Mesenchymal stem cell (in vitro differentiated cells and primary cell): ENCODE data around the gene KRTAP10-3.

Source experiments
- DNase-seq: peaks from one replicate; pipeline ENCODE4 v3.0.0-alpha.2; 2013
- H2AFZ ChIP-seq: one replicate; pipeline ENCODE4 v1.6.1; 2013; ENCODE audit warnings: low read depth, mild to moderate bottlenecking, control low read depth, inconsistent platforms, low read length, moderate library complexity
- H2AK5ac ChIP-seq: 2 replicates; pipeline ENCODE4 v1.6.1; 2013; ENCODE audit warnings: low read length, moderate library complexity, mild to moderate bottlenecking, inconsistent platforms; ENCODE audit not compliant: severe bottlenecking
- H2BK120ac ChIP-seq: one replicate; pipeline ENCODE4 v1.6.1; 2013; ENCODE audit warnings: low read depth, mild to moderate bottlenecking, inconsistent platforms, low read length, moderate library complexity
- H2BK12ac ChIP-seq, 2 experiments: one replicate each; pipeline ENCODE4 v1.6.1; 2013; ENCODE audit warnings: inconsistent platforms in 2 of 2, low read length in 2 of 2, mild to moderate bottlenecking in 2 of 2, moderate library complexity in 2 of 2, control low read depth in 1 of 2
- H2BK15ac ChIP-seq: one replicate; pipeline ENCODE4 v1.6.1; 2013; ENCODE audit warnings: mild to moderate bottlenecking, low read depth, inconsistent platforms; ENCODE audit not compliant: poor library complexity, severe bottlenecking
- H2BK5ac ChIP-seq: 2 replicates; pipeline ENCODE4 v1.6.1; 2013; ENCODE audit warnings: low read depth, mild to moderate bottlenecking, low read length, control low read depth, inconsistent platforms; ENCODE audit not compliant: poor library complexity, severe bottlenecking
- H3K14ac ChIP-seq, 2 experiments: one replicate each; pipeline ENCODE4 v1.6.1; 2013; ENCODE audit warnings: inconsistent platforms in 2 of 2, low read length in 2 of 2, control low read depth in 1 of 2, mild to moderate bottlenecking in 1 of 2, moderate library complexity in 1 of 2
- H3K18ac ChIP-seq, 2 experiments: one replicate each; pipeline ENCODE4 v1.6.1; 2013; ENCODE audit warnings: inconsistent platforms in 2 of 2, low read length in 2 of 2, control low read depth in 1 of 2, low read depth in 1 of 2, mild to moderate bottlenecking in 1 of 2
- H3K23ac ChIP-seq, 2 experiments: one replicate each; pipeline ENCODE4 v1.6.1; 2013; ENCODE audit warnings: inconsistent platforms in 2 of 2, low read length in 2 of 2, mild to moderate bottlenecking in 2 of 2, moderate library complexity in 2 of 2, control low read depth in 1 of 2
- H3K27ac ChIP-seq: 2 replicates; pipeline ENCODE4 v1.5.1; 2013; ENCODE audit warnings: mild to moderate bottlenecking, moderate library complexity, low read length, control low read depth, inconsistent platforms; ENCODE audit not compliant: poor library complexity, severe bottlenecking
- H3K27me3 ChIP-seq, 2 experiments: 2 replicates each; pipeline versions ENCODE4 v1.6.1 to v1.7.0; 2013; ENCODE audit warnings: low read length in 2 of 2, mild to moderate bottlenecking in 2 of 2, moderate library complexity in 2 of 2, control low read depth in 1 of 2, inconsistent platforms in 1 of 2; ENCODE audit not compliant: control insufficient read depth in 1 of 2, insufficient read depth in 1 of 2
- H3K36me3 ChIP-seq, 2 experiments: 2 replicates each; pipeline versions ENCODE4 v1.6.1 to v1.7.0; 2013; ENCODE audit warnings: low read length in 2 of 2, control low read depth in 1 of 2, inconsistent platforms in 1 of 2, low read depth in 1 of 2, mild to moderate bottlenecking in 1 of 2; ENCODE audit not compliant: insufficient read depth in 2 of 2, control insufficient read depth in 1 of 2
- H3K4ac ChIP-seq, 2 experiments: one replicate each; pipeline ENCODE4 v1.6.1; 2013; ENCODE audit warnings: inconsistent platforms in 2 of 2, low read length in 2 of 2, mild to moderate bottlenecking in 2 of 2, moderate library complexity in 2 of 2, control low read depth in 1 of 2, low read depth in 1 of 2
- H3K4me1 ChIP-seq: 2 replicates; pipeline ENCODE4 v1.6.1; 2013; ENCODE audit warnings: low read depth, low read length, control low read depth; ENCODE audit not compliant: control insufficient read depth, insufficient read depth
- H3K4me2 ChIP-seq: 2 replicates; pipeline ENCODE4 v1.6.1; 2013; ENCODE audit warnings: low read length, mild to moderate bottlenecking, inconsistent platforms; ENCODE audit not compliant: poor library complexity, severe bottlenecking
- H3K4me3 ChIP-seq, 2 experiments: 2 replicates each; pipeline versions ENCODE4 v1.5.1 to v1.7.0; 2013; ENCODE audit warnings: low read length in 2 of 2, mild to moderate bottlenecking in 2 of 2, control low read depth in 1 of 2, low read depth in 1 of 2; ENCODE audit not compliant: insufficient read depth in 1 of 2
- H3K79me1 ChIP-seq: replicated peaks from 2 replicates; pipeline ENCODE4 v1.6.1; 2013; ENCODE audit warnings: mild to moderate bottlenecking, control low read depth, low read length, inconsistent platforms; ENCODE audit not compliant: poor library complexity, severe bottlenecking
- H3K9ac ChIP-seq: 2 replicates; pipeline ENCODE4 v1.7.0; 2013; ENCODE audit warnings: mild to moderate bottlenecking, low read length, moderate library complexity
- H3K9me3 ChIP-seq: 2 replicates; pipeline ENCODE4 v1.7.0; 2013; ENCODE audit warnings: mild to moderate bottlenecking, low read length; ENCODE audit not compliant: control insufficient read depth
- H4K8ac ChIP-seq: one replicate; pipeline ENCODE4 v1.6.1; 2013; ENCODE audit warnings: inconsistent platforms, mild to moderate bottlenecking, low read length, moderate library complexity
- H4K91ac ChIP-seq: one replicate; pipeline ENCODE4 v1.6.1; 2013; ENCODE audit warnings: mild to moderate bottlenecking, low read length, inconsistent platforms
- WGBS: methylation state at CpG from one replicate; pipeline ENCODE4 v1.1.7; 2013; ENCODE audit warnings: mixed read lengths; 5-methylcytosine and 5-hydroxymethylcytosine counted together

The KRTAP10-3 gene

DNA sequence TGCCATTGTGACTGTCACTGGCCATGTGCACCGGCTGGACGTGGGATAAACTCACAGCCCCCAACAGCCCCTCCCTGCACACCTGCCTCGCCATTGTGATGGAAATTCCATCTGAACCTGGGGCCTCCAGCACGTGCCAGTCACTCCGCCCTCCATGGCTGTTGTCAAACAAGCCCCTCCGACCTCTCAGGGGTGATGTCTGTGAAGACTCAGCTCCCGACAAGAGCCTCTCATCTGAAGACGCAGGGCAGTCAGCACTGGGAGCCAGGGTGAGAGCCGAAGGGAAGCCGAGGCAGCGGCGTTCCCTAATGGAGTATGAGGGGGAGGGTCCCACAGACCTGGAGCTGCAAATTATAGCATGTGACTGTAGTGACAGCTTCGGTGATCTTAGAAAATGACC lies 5.9 kb downstream of the KRTAP10-3 start:
- H3K9me3 ChIP-seq, result peaks cover 3% of the 10 kb centered on the region
- no peak overlapping the region for H2BK5ac ChIP-seq
- H2BK15ac ChIP-seq, result no peak overlapping the region
- no peak overlapping the region for H2BK120ac ChIP-seq
- no peak overlapping the region for H4K91ac ChIP-seq
- H3K4me3 ChIP-seq, result no peak overlapping the region
- H3K4me1 ChIP-seq, result no peaks in the 10 kb centered on the region
- no peak overlapping the region for H3K14ac ChIP-seq
- WGBS, result 74% methylated on average over 13 of the region's 13 CpGs
- no peaks in the 10 kb centered on the region for H3K79me1 ChIP-seq
- no peak overlapping the region for H2BK12ac ChIP-seq
- no peak overlapping the region for H4K8ac ChIP-seq
- no peak overlapping the region for H3K27ac ChIP-seq
- no peak overlapping the region for H3K4ac ChIP-seq
- H3K36me3 ChIP-seq, result no peaks in the 10 kb centered on the region
- no peak overlapping the region for H3K23ac ChIP-seq
- H3K18ac ChIP-seq, result no peak overlapping the region
- H3K9ac ChIP-seq, result no peak overlapping the region
- H3K27me3 ChIP-seq, result peaks cover 25 to 60% of the 10 kb centered on the region in 2 experiments
- H2AK5ac ChIP-seq, result no peak overlapping the region
- H3K4me2 ChIP-seq, result no peak overlapping the region
- no peak overlapping the region for H2AFZ ChIP-seq
- DNase-seq, result no peak

DNA sequence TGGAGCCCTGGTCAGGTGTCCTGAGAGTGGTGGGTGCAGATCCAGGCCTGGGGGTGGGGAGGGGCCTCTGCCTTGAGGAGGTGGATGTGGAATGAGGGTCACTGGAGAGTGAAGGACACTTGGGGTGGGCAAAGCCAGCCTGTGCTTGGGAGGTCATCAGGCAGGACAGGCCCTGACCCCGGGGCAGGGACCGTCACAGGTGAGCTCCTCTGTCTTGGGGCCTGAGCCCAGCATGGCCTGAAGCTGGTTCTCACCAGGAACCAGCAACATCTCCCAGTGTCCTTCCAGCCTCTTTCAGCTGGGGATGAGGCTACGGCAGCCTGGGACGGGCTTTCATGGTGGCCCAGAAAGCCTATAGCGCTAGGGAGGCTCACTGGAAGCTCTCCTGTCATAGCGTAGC lies 6.5 kb downstream of the KRTAP10-3 start:
- Histone ChIP-seq H3K27me3 (peaks cover 21 to 58% of the 10 kb centered on the region in 2 experiments), H3K4me3 (no peak overlapping the region), H3K4ac (no peak overlapping the region), H3K9ac (no peak overlapping the region), H3K79me1 (no peaks in the 10 kb centered on the region), H3K4me1 (no peaks in the 10 kb centered on the region), H2BK15ac (no peak overlapping the region), H4K91ac (no peak overlapping the region), H3K14ac (no peak overlapping the region), H4K8ac (no peak overlapping the region), H3K18ac (no peak overlapping the region), H3K27ac (no peak overlapping the region), H2BK120ac (no peak overlapping the region), H3K4me2 (no peak overlapping the region), H2AFZ (no peak overlapping the region), H3K9me3 (peaks cover 8% of the 10 kb centered on the region), H2BK12ac (no peak overlapping the region), H2BK5ac (no peak overlapping the region), H3K23ac (no peak overlapping the region), H3K36me3 (no peaks in the 10 kb centered on the region), H2AK5ac (no peak overlapping the region)
- WGBS, result 76% methylated on average over 6 of the region's 6 CpGs
- no peak for DNase-seq

DNA sequence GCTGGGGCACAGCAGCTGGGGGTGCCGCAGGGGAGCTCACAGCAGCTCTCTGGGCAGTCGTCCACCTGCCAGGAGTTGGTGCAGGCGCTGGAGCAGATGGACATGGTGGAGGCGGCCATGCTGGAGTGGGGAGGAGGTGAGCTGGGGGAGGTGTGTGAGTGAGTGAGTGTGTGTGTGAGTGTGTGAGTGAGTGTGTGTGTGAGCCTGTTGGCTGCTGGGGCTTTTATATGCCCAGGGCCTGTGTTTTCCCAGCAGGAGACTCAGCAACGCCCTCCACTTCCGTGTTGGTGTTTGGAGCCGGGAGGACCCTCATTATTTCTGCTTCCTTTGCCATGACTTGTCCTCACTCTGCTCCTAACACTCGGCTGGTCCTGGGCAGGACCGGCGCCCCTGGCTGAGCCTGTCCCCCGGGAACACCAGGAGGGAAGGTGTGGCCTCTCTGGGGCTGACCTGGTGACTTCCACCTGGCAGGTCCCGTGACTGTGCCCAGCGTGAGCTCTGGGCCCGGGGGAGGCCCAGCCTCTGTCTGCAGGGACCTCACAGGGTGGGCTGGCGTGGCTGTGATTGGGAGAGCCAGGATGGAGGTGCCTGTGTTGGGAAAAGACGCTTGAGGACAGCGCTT lies 7.1 kb downstream of the KRTAP10-3 start, which contains the start of gene KRTAP10-2:
Gene KRTAP10-2 (minus strand): TSS at position 166 of the 622 bp plus-strand sequence. CDS start 47 bp downstream, at position 119.
- Histone ChIP-seq H3K4me2 (no peak within 1 kb of the TSS), H2BK12ac (no peak within 1 kb of the TSS), H3K9ac (no peak within 1 kb of the TSS), H2AFZ (no peak within 1 kb of the TSS), H3K9me3 (peaks cover 10% of the 10 kb centered on the region), H2BK15ac (no peak within 1 kb of the TSS), H3K27ac (no peak within 1 kb of the TSS), H3K27me3 (peaks cover 19 to 51% of the 10 kb centered on the region in 2 experiments), H3K14ac (no peak within 1 kb of the TSS), H2BK120ac (no peak within 1 kb of the TSS), H4K91ac (no peak within 1 kb of the TSS), H3K4me3 (no peak within 1 kb of the TSS), H3K23ac (no peak within 1 kb of the TSS), H2AK5ac (no peak within 1 kb of the TSS), H3K79me1 (no peaks in the 10 kb centered on the region), H3K18ac (no peak within 1 kb of the TSS), H2BK5ac (no peak within 1 kb of the TSS), H4K8ac (no peak within 1 kb of the TSS), H3K4ac (no peak within 1 kb of the TSS), H3K4me1 (no peaks in the 10 kb centered on the region), H3K36me3 (no peaks in the 10 kb centered on the region)
- no peak for DNase-seq
- WGBS, result 75% methylated on average over 17 of the region's 17 CpGs

DNA sequence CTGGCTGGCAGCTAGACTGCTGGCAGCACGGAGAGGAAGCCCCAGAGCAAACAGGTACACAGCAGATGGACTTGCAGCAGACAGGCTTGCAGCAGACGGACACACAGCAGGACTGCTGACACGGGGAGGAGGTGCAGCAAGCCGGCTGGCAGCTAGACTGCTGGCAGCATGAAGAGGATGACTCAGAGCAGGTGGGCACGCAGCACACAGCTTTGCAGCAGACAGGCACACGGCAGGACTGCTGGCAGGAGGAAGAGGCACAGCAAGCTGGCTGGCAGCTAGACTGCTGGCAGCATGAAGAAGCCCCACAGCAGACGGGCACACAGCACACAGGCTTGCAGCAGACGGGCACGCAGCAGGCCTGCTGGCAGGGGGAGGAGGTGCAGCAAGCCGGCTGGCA lies 7.8 kb downstream of the KRTAP10-3 start:
- no peak overlapping the region for H3K4me3 ChIP-seq
- H2AK5ac ChIP-seq, result no peak overlapping the region
- H3K4ac ChIP-seq, result no peak overlapping the region
- H4K91ac ChIP-seq, result no peak overlapping the region
- no peak overlapping the region for H3K23ac ChIP-seq
- H2BK120ac ChIP-seq, result no peak overlapping the region
- no peak for DNase-seq
- no peak overlapping the region for H3K4me2 ChIP-seq
- H2BK15ac ChIP-seq, result no peak overlapping the region
- no peaks in the 10 kb centered on the region for H3K79me1 ChIP-seq
- H3K27ac ChIP-seq, result no peak overlapping the region
- no peak overlapping the region for H3K14ac ChIP-seq
- H3K36me3 ChIP-seq, result no peaks in the 10 kb centered on the region
- H3K9ac ChIP-seq, result no peak overlapping the region
- H3K4me1 ChIP-seq, result no peaks in the 10 kb centered on the region
- H3K9me3 ChIP-seq, result peaks cover 10% of the 10 kb centered on the region
- H3K27me3 ChIP-seq, result peaks cover 19 to 51% of the 10 kb centered on the region in 2 experiments
- H4K8ac ChIP-seq, result no peak overlapping the region
- H2BK5ac ChIP-seq, result no peak overlapping the region
- H2AFZ ChIP-seq, result no peak overlapping the region
- H3K18ac ChIP-seq, result no peak overlapping the region
- H2BK12ac ChIP-seq, result no peak overlapping the region
- WGBS, result 73% methylated on average over 10 of the region's 10 CpGs
